Thoracic aorta (tissue), 2 donors: ENCODE results near the gene CCDC27. TPM values are rescaled to one million over a fixed set of nuclear protein-coding genes. Genes with fewer than 3 reads are reported as not detected.

Experiments used
- ATAC-seq: fragments of 150-250 bp; one replicate; pipeline ENCODE4 v1.8.0; 2017; ENCODE audit warnings: low read depth; ENCODE audit not compliant: insufficient number of reproducible peaks, low FRiP score
- DNase-seq: peaks from one replicate; pipeline ENCODE4 v3.0.0-alpha.2; 2020; ENCODE audit warnings: low spot score
- H3K27ac ChIP-seq, 2 donors: fragments of 200-600 bp; sonication (generic); 1 replicate in 1 of 2; 2 replicates in 1 of 2; pipeline ENCODE4 v1.5.1; 2016; ENCODE audit warnings: mild to moderate bottlenecking in 2 of 2, moderate library complexity in 2 of 2
- H3K27me3 ChIP-seq: fragments of 200-600 bp; sonication (generic); replicated peaks from 2 replicates; pipeline ENCODE4 v1.6.0; 2016; ENCODE audit warnings: mild to moderate bottlenecking; ENCODE audit not compliant: insufficient read depth
- H3K36me3 ChIP-seq: fragments of 200-600 bp; sonication (generic); one replicate; pipeline ENCODE4 v1.5.1; 2016
- H3K4me1 ChIP-seq, 2 donors: fragments of 200-600 bp; sonication (generic); 1 replicate in 1 of 2; 2 replicates in 1 of 2; pipeline versions ENCODE4 v1.5.1 to v1.6.0; 2016; ENCODE audit warnings: low read depth in 2 of 2, mild to moderate bottlenecking in 1 of 2; ENCODE audit not compliant: control insufficient read depth in 1 of 2
- H3K4me3 ChIP-seq: fragments of 200-600 bp; sonication (generic); 2 replicates; pipeline ENCODE4 v1.5.1; 2016; ENCODE audit warnings: mild to moderate bottlenecking
- H3K9me3 ChIP-seq: fragments of 200-600 bp; sonication (generic); 2 replicates; pipeline ENCODE4 v1.5.1; 2016
- total RNA-seq, 2 donors: library from RNA; depleted of rRNA; stranded (reverse); fragments of >200 nt; gene quantifications; one replicate each; pipeline versions ENCODE4 v1.1.0 to v1.2.3, GENCODE V29; 2016
- TF ChIP-seq, protein P1 (sequence below): fragments of 200-600 bp; sonication (generic); IDR thresholded peaks from one replicate; pipeline ENCODE4 v1.5.1; 2019; ENCODE audit warnings: antibody characterized with exemption

The CCDC27 gene
- total RNA-seq, 2 donors from 2014 or later = not detected

DNA sequence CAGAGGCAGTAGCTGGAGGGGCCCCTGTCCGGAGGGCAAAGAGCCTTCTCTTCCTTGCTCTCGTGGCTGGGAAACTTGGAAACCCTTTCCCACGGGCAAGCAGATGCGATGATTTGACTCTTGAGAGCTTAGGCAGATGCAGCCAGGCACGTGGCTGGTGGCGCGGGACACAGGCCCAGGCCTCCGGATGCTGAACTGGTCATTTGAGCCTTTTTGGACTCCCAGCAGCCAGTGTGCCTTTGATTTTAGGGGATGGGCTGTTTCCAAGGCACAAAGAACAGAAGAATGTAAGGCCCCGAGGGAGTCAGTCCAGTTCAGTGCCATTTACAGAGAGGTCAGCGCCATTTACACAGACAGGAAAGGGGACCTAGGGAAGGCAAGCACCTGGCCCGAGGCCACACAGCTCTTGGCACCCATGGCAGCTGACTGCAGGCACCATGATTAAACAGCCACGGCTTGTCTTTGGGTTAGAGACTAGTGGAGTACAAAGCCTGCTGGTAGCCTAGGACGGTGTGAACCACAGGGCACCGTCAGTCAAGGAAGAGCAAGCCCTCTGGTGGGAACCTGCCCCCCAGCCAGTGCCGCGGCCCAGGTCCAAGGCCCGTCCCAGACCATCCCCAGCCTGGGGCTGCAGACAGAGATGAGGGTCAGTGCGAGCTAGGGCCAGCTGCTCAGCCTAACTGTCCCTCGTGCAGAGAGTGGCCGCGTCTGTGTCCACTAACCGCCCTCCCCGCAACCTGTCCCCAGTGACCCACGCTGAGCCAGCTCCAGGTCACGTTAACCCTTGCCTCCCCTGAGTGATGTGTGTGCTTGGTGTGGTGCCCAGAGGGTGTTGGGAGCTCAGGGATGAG is 20.4 kb upstream of the CCDC27 start:
- H3K27ac ChIP-seq = no peak overlapping the region
- H3K4me3 ChIP-seq = no peak overlapping the region
- no peaks in the 10 kb centered on the region for H3K36me3 ChIP-seq
- no peaks in the 10 kb centered on the region for H3K9me3 ChIP-seq
- ATAC-seq = no peak
- TF ChIP-seq, protein P1, sequence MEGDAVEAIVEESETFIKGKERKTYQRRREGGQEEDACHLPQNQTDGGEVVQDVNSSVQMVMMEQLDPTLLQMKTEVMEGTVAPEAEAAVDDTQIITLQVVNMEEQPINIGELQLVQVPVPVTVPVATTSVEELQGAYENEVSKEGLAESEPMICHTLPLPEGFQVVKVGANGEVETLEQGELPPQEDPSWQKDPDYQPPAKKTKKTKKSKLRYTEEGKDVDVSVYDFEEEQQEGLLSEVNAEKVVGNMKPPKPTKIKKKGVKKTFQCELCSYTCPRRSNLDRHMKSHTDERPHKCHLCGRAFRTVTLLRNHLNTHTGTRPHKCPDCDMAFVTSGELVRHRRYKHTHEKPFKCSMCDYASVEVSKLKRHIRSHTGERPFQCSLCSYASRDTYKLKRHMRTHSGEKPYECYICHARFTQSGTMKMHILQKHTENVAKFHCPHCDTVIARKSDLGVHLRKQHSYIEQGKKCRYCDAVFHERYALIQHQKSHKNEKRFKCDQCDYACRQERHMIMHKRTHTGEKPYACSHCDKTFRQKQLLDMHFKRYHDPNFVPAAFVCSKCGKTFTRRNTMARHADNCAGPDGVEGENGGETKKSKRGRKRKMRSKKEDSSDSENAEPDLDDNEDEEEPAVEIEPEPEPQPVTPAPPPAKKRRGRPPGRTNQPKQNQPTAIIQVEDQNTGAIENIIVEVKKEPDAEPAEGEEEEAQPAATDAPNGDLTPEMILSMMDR = no peak
- no peak for DNase-seq
- no peaks in the 10 kb centered on the region for H3K4me1 ChIP-seq
- no peaks in the 10 kb centered on the region for H3K27me3 ChIP-seq

DNA sequence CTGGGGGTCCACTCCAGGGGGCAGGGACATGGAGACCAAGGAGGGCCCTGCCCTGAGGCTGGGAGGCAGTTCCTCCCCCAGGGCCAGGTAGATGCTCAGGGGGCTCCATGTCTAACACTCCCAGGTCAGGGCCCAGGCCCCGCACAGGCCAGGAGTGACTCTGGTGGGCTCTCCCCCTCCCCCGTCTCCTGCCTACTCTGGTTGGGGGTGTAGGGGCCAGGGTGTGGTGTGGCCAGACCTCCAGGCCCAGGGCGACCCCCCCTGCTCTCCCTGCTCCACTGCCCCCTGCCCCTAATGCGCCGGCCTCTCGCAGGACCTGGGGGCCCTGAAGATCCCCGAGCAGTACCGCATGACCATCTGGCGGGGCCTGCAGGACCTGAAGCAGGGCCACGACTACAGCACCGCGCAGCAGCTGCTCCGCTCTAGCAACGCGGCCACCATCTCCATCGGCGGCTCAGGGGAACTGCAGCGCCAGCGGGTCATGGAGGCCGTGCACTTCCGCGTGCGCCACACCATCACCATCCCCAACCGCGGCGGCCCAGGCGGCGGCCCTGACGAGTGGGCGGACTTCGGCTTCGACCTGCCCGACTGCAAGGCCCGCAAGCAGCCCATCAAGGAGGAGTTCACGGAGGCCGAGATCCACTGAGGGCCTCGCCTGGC is 19.7 kb upstream of the CCDC27 start:
- no peak overlapping the region for H3K27ac ChIP-seq
- H3K36me3 ChIP-seq = no peaks in the 10 kb centered on the region
- TF ChIP-seq, protein P1 = no peak
- no peak overlapping the region for H3K4me3 ChIP-seq
- ATAC-seq (no peak), DNase-seq (no peak)
- H3K27me3 ChIP-seq = no peaks in the 10 kb centered on the region
- no peaks in the 10 kb centered on the region for H3K9me3 ChIP-seq
- no peaks in the 10 kb centered on the region for H3K4me1 ChIP-seq

DNA sequence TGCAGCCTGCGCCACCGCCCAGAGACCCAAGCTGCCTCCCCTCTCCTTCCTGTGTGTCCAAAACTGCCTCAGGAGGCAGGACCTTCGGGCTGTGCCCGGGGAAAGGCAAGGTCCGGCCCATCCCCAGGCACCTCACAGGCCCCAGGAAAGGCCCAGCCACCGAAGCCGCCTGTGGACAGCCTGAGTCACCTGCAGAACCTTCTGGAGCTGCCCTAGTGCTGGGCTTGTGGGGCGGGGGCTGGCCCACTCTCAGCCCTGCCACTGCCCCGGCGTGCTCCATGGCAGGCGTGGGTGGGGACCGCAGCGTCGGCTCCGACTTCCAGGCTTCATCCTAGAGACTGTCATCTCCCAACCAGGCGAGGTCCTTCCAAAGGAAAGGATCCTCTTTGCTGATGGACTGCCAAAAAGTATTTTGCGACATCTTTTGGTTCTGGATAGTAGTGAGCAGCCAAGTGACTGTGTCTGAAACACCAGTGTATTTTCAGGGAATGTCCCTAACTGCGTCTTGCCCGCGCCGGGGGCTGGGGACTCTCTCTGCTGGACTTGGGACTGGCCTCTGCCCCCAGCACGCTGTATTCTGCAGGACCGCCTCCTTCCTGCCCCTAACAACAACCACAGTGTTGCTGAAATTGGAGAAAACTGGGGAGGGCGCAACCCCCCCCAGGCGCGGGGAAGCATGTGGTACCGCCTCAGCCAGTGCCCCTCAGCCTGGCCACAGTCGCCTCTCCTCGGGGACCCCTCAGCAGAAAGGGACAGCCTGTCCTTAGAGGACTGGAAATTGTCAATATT is 19.0 kb upstream of the CCDC27 start:
- Histone ChIP-seq H3K36me3 (peaks cover 3% of the 10 kb centered on the region), H3K27me3 (no peaks in the 10 kb centered on the region), H3K4me1 (no peaks in the 10 kb centered on the region), H3K9me3 (no peaks in the 10 kb centered on the region), H3K27ac (no peak overlapping the region), H3K4me3 (no peak overlapping the region)
- DNase-seq (no peak), ATAC-seq (no peak)
- TF ChIP-seq, protein P1 = no peak

DNA sequence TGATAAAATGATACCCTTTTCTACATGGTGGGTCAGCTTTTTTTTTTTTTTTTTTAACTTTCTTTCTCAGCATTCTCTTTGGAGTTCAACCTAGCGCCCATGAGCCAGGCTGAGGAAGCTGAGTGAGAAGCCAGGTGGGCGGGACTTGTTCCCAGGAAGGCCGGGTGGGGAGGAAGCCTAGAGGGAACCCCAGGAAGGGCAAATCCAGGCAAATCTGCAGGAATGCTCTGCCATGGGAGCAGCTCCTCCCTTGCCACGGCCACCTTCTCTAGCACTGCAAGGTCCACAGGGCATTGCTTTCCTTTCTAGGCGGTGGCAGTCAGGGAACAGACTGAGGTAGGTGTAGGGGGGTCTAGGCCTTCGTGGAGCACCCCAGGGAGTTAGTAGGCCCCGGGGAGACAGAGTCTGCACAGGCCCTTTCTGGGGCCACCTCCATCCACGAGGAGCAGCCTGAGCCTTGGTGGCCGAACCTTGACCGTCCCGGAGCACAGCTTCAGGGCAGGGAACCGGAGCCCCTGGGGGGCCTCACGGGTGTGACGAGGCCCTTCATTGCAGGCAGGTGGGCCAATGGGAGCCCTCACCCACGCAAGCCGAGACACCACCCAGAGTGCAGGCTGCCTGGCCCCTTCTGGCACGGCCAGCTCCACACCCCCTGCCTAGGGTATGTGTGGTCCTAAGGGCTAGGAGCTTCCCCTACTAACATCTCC is 18.2 kb upstream of the CCDC27 start:
- Histone ChIP-seq H3K27me3 (no peaks in the 10 kb centered on the region), H3K36me3 (peaks cover 6% of the 10 kb centered on the region), H3K27ac (no peak overlapping the region), H3K4me1 (no peaks in the 10 kb centered on the region), H3K9me3 (no peaks in the 10 kb centered on the region), H3K4me3 (no peak overlapping the region)
- no peak for DNase-seq
- TF ChIP-seq, protein P1 = no peak
- no peak for ATAC-seq
